ENCODE results near the gene HSPA9.

HSPA9 gene

GRCh38 chr5:138538943-138539627, 36.1 kb downstream of the HSPA9 start:
- TF ChIP-seq ZNF302 (tag by site-specific recombination; IDR thresholded peaks at IDR 0.05; ENCODE audit: low read depth) (no peak), SETDB1 (IDR thresholded peaks at IDR 0.05; ENCODE audit: insufficient read length, low read length) (no peak), SCRT2 (tag by site-specific recombination; IDR thresholded peaks at IDR 0.05) (peak; percentile 58), ZNF174 (tag by site-specific recombination; IDR thresholded peaks at IDR 0.05) (no peak), ZNF548 (tag by site-specific recombination; IDR thresholded peaks at IDR 0.05) (no peak), KLF10 (tag by site-specific recombination; IDR thresholded peaks at IDR 0.05) (no peak)
- no peak overlapping the region for H3K4me3 ChIP-seq (ENCODE audit: low read depth, low read length)
- H3K36me3 ChIP-seq (ENCODE audit: control insufficient read depth in 2 of 2, insufficient read depth in 1 of 2, low read length in 2 of 2): peaks cover 6 to 55% of the 10 kb centered on the region in 2 experiments; a peak in 2 of 3 replicates
- peaks cover 11% of the 10 kb centered on the region for H3K4me1 ChIP-seq (ENCODE audit: control insufficient read depth, insufficient read depth, low read length)
- ChIA-PET CTCF (interaction anchor here (0.6 kb wide), 1 partner anchor 35 kb away, joined by 3 read pairs; no protein-coding TSS in a partner anchor), POLR2A (no interaction called here)
- no peaks in the 10 kb centered on the region for H3K9me3 ChIP-seq (ENCODE audit: control insufficient read depth, insufficient read depth, low read depth, low read length)
- H3K27ac ChIP-seq (ENCODE audit: extremely low read depth, low read depth, low read length): no peak overlapping the region

- Histone ChIP-seq H3K36me3 (ENCODE audit: control insufficient read depth in 2 of 2, insufficient read depth in 1 of 2, low read length in 2 of 2) (peaks cover 18 to 74% of the 10 kb centered on the region in 2 experiments; a peak in 2 of 3 replicates), H3K27ac (ENCODE audit: extremely low read depth, low read depth, low read length) (no peak overlapping the region), H3K4me1 (ENCODE audit: control insufficient read depth, insufficient read depth, low read length) (peaks cover 11% of the 10 kb centered on the region), H3K4me3 (ENCODE audit: low read depth, low read length) (no peak overlapping the region), H3K9me3 (ENCODE audit: control insufficient read depth, insufficient read depth, low read depth, low read length) (no peaks in the 10 kb centered on the region)
- POLR2A ChIA-PET: no interaction called here
- CTCF ChIA-PET: interaction anchor here (0.6 to 1.2 kb wide), 6 partner anchors 11 to 729 kb away, joined by 3 to 4 read pairs (median 3); no protein-coding TSS in a partner anchor
- TF ChIP-seq ZIC2 (tag by site-specific recombination; IDR thresholded peaks at IDR 0.05) (no peak), ZNF521 (tag by site-specific recombination; IDR thresholded peaks at IDR 0.05) (no peak), ZNF121 (tag by site-specific recombination; IDR thresholded peaks at IDR 0.05) (no peak), ZBTB17 (tag by site-specific recombination; IDR thresholded peaks at IDR 0.05) (0 out of 2 replicates have a peak, but pooled peaks have one; percentile 15)
Measured at GRCh38 chr5:138536665-138537315, 38.4 kb downstream of the HSPA9 start.

GRCh38 chr5:138536215-138536614, 39.0 kb downstream of the HSPA9 start:
- H3K4me1 ChIP-seq (ENCODE audit: control insufficient read depth, insufficient read depth, low read length): peaks cover 8% of the 10 kb centered on the region
- H3K27ac ChIP-seq (ENCODE audit: extremely low read depth, low read depth, low read length): no peak overlapping the region
- ChIA-PET POLR2A (no interaction called here), CTCF (interaction anchor here (0.6 to 1.2 kb wide), 5 partner anchors 11 to 286 kb away, joined by 3 to 4 read pairs (median 3); no protein-coding TSS in a partner anchor)
- peaks cover 18 to 70% of the 10 kb centered on the region in 2 experiments; a peak in 2 of 3 replicates for H3K36me3 ChIP-seq (ENCODE audit: control insufficient read depth in 2 of 2, insufficient read depth in 1 of 2, low read length in 2 of 2)
- no peak for TF ChIP-seq REPIN1 (tag by site-specific recombination; IDR thresholded peaks at IDR 0.05; ENCODE audit: low read depth)
- no peak for TF ChIP-seq ZNF76 (tag by site-specific recombination; IDR thresholded peaks at IDR 0.05; ENCODE audit: borderline replicate concordance, low read depth)
- no peak overlapping the region for H3K4me3 ChIP-seq (ENCODE audit: low read depth, low read length)
- no peaks in the 10 kb centered on the region for H3K9me3 ChIP-seq (ENCODE audit: control insufficient read depth, insufficient read depth, low read depth, low read length)

GRCh38 chr5:138533973-138534941, 40.9 kb downstream of the HSPA9 start:
- Histone ChIP-seq H3K4me3 (ENCODE audit: low read depth, low read length) (no peak overlapping the region), H3K36me3 (ENCODE audit: control insufficient read depth in 2 of 2, insufficient read depth in 1 of 2, low read length in 2 of 2) (peaks cover 23 to 61% of the 10 kb centered on the region in 2 experiments; a peak in 2 of 3 replicates), H3K9me3 (ENCODE audit: control insufficient read depth, insufficient read depth, low read depth, low read length) (no peaks in the 10 kb centered on the region), H3K27ac (ENCODE audit: extremely low read depth, low read depth, low read length) (no peak overlapping the region), H3K4me1 (ENCODE audit: control insufficient read depth, insufficient read depth, low read length) (peaks cover 6% of the 10 kb centered on the region)
- POLR2A ChIA-PET: interaction anchor here (0.5 to 1.2 kb wide), 5 partner anchors 9 to 330 kb away, joined by 3 to 6 read pairs (median 4); partner anchors contain the start of gene ETF1
- CTCF ChIA-PET: interaction anchor here (0.6 to 1.4 kb wide), 5 partner anchors 14 to 456 kb away, joined by 3 to 6 read pairs (median 3); no protein-coding TSS in a partner anchor
- TF ChIP-seq GLIS2 (tag by site-specific recombination; IDR thresholded peaks at IDR 0.05): no peak
- TF ChIP-seq KLF10 (tag by site-specific recombination; IDR thresholded peaks at IDR 0.05): no peak

All from HEK293 (cell line).